GM23338 (cell line): Measurements from ENCODE around the gene PCLO. TPM values are rescaled to one million over a fixed set of nuclear protein-coding genes. Genes with fewer than 3 reads are reported as not detected.

Experiments
- ATAC-seq: fragments of 200-7000 bp; cut with Tn5 transposase; 3 replicates; pipeline ENCODE4 v1.9.1; 2020
- DNase-seq: peaks from one replicate; pipeline ENCODE4 v3.0.0-alpha.2; 2015; ENCODE audit warnings: low spot score
- H2AFZ ChIP-seq: fragments of 200-600 bp; sonication (generic); 2 replicates; pipeline ENCODE4 v1.8.0; 2016; ENCODE audit warnings: antibody characterized with exemption, mild to moderate bottlenecking, moderate library complexity
- H3F3A ChIP-seq: fragments of 200-600 bp; sonication (generic); replicated peaks from 2 replicates; pipeline ENCODE4 v1.8.0; 2017; ENCODE audit warnings: antibody characterized with exemption, mixed run types, low read depth
- H3K27ac ChIP-seq: fragments of 200-600 bp; sonication (generic); 2 replicates; pipeline ENCODE4 v1.6.1; 2016; ENCODE audit warnings: low read depth
- H3K27me3 ChIP-seq: fragments of 200-600 bp; sonication (generic); 2 replicates; pipeline ENCODE4 v1.8.0; 2016; ENCODE audit warnings: mild to moderate bottlenecking, mixed run types, moderate library complexity; ENCODE audit not compliant: insufficient read depth
- H3K36me3 ChIP-seq: fragments of 200-600 bp; sonication (generic); 2 replicates; pipeline ENCODE4 v1.8.0; 2016; ENCODE audit warnings: mild to moderate bottlenecking; ENCODE audit not compliant: insufficient read depth
- H3K4me1 ChIP-seq: fragments of 200-600 bp; sonication (generic); 2 replicates; pipeline ENCODE4 v1.8.0; 2016; ENCODE audit warnings: mild to moderate bottlenecking, moderate library complexity; ENCODE audit not compliant: insufficient read depth
- H3K4me2 ChIP-seq: fragments of 200-600 bp; sonication (generic); 2 replicates; pipeline ENCODE4 v1.7.1; 2017; ENCODE audit warnings: mixed run types
- H3K4me3 ChIP-seq: fragments of 200-600 bp; sonication (generic); 2 replicates; pipeline ENCODE4 v1.6.1; 2016; ENCODE audit warnings: mixed run types
- H3K79me2 ChIP-seq: fragments of 200-600 bp; sonication (generic); replicated peaks from 2 replicates; pipeline ENCODE4 v1.8.0; 2017; ENCODE audit warnings: mild to moderate bottlenecking; ENCODE audit not compliant: insufficient read depth
- H3K9me2 ChIP-seq: fragments of 200-600 bp; sonication (generic); 2 replicates; pipeline ENCODE4 v1.8.0; 2017; ENCODE audit not compliant: insufficient read depth
- H4K20me1 ChIP-seq: fragments of 200-600 bp; sonication (generic); replicated peaks from 2 replicates; pipeline ENCODE4 v1.8.0; 2017; ENCODE audit warnings: mild to moderate bottlenecking; ENCODE audit not compliant: insufficient read depth
- H3K27ac Mint-ChIP-seq: 2 replicates; pipeline ENCODE4 v1.8.0; 2020; ENCODE audit warnings: inconsistent platforms, mild to moderate bottlenecking, moderate library complexity, mixed read lengths
- H3K27me3 Mint-ChIP-seq: 3 replicates; pipeline ENCODE4 v1.8.0; 2022; ENCODE audit warnings: low read depth, mild to moderate bottlenecking, moderate library complexity, mixed read lengths, inconsistent platforms; ENCODE audit not compliant: insufficient read depth, poor library complexity
- H3K36me3 Mint-ChIP-seq: 3 replicates; pipeline ENCODE4 v1.8.0; 2021; ENCODE audit warnings: low read depth, mild to moderate bottlenecking, inconsistent platforms, moderate library complexity, mixed read lengths
- H3K4me1 Mint-ChIP-seq: 3 replicates; pipeline ENCODE4 v1.8.0; 2020; ENCODE audit warnings: mild to moderate bottlenecking, inconsistent platforms, mixed read lengths
- H3K4me3 Mint-ChIP-seq: 3 replicates; pipeline ENCODE4 v1.8.0; 2021; ENCODE audit warnings: moderate library complexity, mild to moderate bottlenecking, inconsistent platforms, mixed read lengths
- H3K9me3 Mint-ChIP-seq: 3 replicates; pipeline ENCODE4 v1.8.0; 2020; ENCODE audit warnings: moderate library complexity, mild to moderate bottlenecking, inconsistent platforms, mixed read lengths
- CREB1 ChIP-seq: fragments of 250-450 bp; sonication (Bioruptor Pico); IDR thresholded peaks from 2 replicates; pipeline ENCODE4 v1.5.0; 2020; ENCODE audit warnings: low read depth, mild to moderate bottlenecking, moderate library complexity
- CTCF ChIP-seq, 2 experiments: fragments of 200-600 bp in 1 of 2; sonication (generic) in 1 of 2; conservative IDR thresholded peaks; 2 replicates each; pipeline versions ENCODE4 v1.5.1 to v1.6.1; 2016 to 2017; ENCODE audit warnings: antibody characterized with exemption in 2 of 2, low read depth in 2 of 2, mild to moderate bottlenecking in 2 of 2, moderate library complexity in 1 of 2
- ETS1 ChIP-seq: IDR thresholded peaks from 2 replicates; pipeline ENCODE4 v1.6.1; 2016; ENCODE audit warnings: antibody characterized with exemption
- EZH2 ChIP-seq: fragments of 200-600 bp; sonication (generic); IDR thresholded peaks from one replicate; pipeline ENCODE4 v1.8.0; 2017; ENCODE audit warnings: antibody characterized with exemption, mild to moderate bottlenecking, low read depth; ENCODE audit not compliant: unreplicated experiment
- EZH2phosphoT487 ChIP-seq: fragments of 200-600 bp; sonication (generic); IDR thresholded peaks from one replicate; pipeline ENCODE4 v1.8.1; 2018; ENCODE audit warnings: antibody characterized with exemption; ENCODE audit not compliant: unreplicated experiment
- JUNB ChIP-seq: IDR thresholded peaks from one replicate; pipeline ENCODE4 v1.6.1; 2016; ENCODE audit warnings: antibody characterized with exemption; ENCODE audit not compliant: unreplicated experiment
- NANOG ChIP-seq: IDR thresholded peaks from 2 replicates; pipeline ENCODE4 v1.6.1; 2016; ENCODE audit warnings: antibody characterized with exemption, borderline replicate concordance
- POLR2AphosphoS5 ChIP-seq: IDR thresholded peaks from 2 replicates; pipeline ENCODE4 v1.6.1; 2016; ENCODE audit warnings: antibody characterized with exemption, low read depth
- STAT1 ChIP-seq: IDR thresholded peaks from one replicate; pipeline ENCODE4 v1.6.1; 2016; ENCODE audit warnings: antibody characterized with exemption; ENCODE audit not compliant: unreplicated experiment
- ZNF114 ChIP-seq: fragments of 250-450 bp; sonication (Bioruptor Pico); IDR thresholded peaks from 2 replicates; pipeline ENCODE4 v1.5.0; 2020; ENCODE audit warnings: mild to moderate bottlenecking, moderate library complexity
- ZNF331 ChIP-seq: fragments of 250-450 bp; sonication (Bioruptor Pico); IDR thresholded peaks from 2 replicates; pipeline ENCODE4 v1.5.0; 2020; ENCODE audit warnings: low read depth, mild to moderate bottlenecking, moderate library complexity
- ZNF462 ChIP-seq: fragments of 250-450 bp; sonication (Bioruptor Pico); IDR thresholded peaks from 2 replicates; pipeline ENCODE4 v1.5.0; 2020; ENCODE audit warnings: mild to moderate bottlenecking, moderate library complexity
- polyA plus RNA-seq: library from polyadenylated mRNA; unstranded; fragments of >200 nt; fragmentation: Nextera tagmentation; extraction: Ambion mirVana; gene quantifications from 2 replicates; pipeline ENCODE4 v1.2.1, GENCODE V29; 2016
- total RNA-seq: library from RNA; depleted of rRNA; stranded (reverse); fragments of >200 nt; shearing (Covaris generic); gene quantifications from 2 replicates; pipeline ENCODE4 v1.2.3, GENCODE V29; 2014

Gene PCLO
- total and polyA plus RNA-seq, 2 experiments from 2014 or later, result 7.4 to 9.1 TPM

- Mint-ChIP-seq H3K27ac (peak overlapping the region; percentile 41; the same call in 1 of the 2 replicates), H3K9me3 (peaks cover 3% of the 10 kb centered on the region; the same call in 1 of the 3 replicates), H3K36me3 (no peaks in the 10 kb centered on the region; the same call in 2 of the 3 replicates), H3K4me3 (no peak overlapping the region), H3K4me1 (peaks cover 17% of the 10 kb centered on the region), H3K27me3 (no peaks in the 10 kb centered on the region)
- no peaks in the 10 kb centered on the region for H3K79me2 ChIP-seq
- no peaks in the 10 kb centered on the region for H3F3A ChIP-seq
- H3K36me3 ChIP-seq, result no peaks in the 10 kb centered on the region
- peak overlapping the region; percentile 2 for H3K4me3 ChIP-seq
- no peaks in the 10 kb centered on the region for H3K27me3 ChIP-seq
- H3K4me1 ChIP-seq, result peaks cover 16% of the 10 kb centered on the region
- H2AFZ ChIP-seq, result no peak overlapping the region
- ATAC-seq, result peak; percentile 96
- H3K9me2 ChIP-seq, result no peaks in the 10 kb centered on the region
- no peak overlapping the region for H3K27ac ChIP-seq
- peak; percentile 42; the same call in 1 of the 2 replicates for TF ChIP-seq NANOG
- no peak for TF ChIP-seq POLR2AphosphoS5
- no peak for TF ChIP-seq ETS1
- TF ChIP-seq JUNB, result peak; percentile 26
- DNase-seq, result peak; percentile 58
- H3K4me2 ChIP-seq, result peak overlapping the region; percentile 17; the same call in 1 of the 2 replicates
- no peaks in the 10 kb centered on the region for H4K20me1 ChIP-seq
Observed at GRCh38 chr7:82839555-82839954, 323.1 kb downstream of the PCLO start.

GRCh38 chr7:82839063-82839462, 323.6 kb downstream of the PCLO start:
- H3K9me2 ChIP-seq, result no peaks in the 10 kb centered on the region
- Mint-ChIP-seq H3K4me1 (peaks cover 17% of the 10 kb centered on the region), H3K4me3 (no peak overlapping the region), H3K36me3 (no peaks in the 10 kb centered on the region; the same call in 2 of the 3 replicates), H3K27ac (peak overlapping the region; percentile 41; the same call in 1 of the 2 replicates), H3K27me3 (no peaks in the 10 kb centered on the region), H3K9me3 (peaks cover 3% of the 10 kb centered on the region; the same call in 1 of the 3 replicates)
- H3K4me2 ChIP-seq, result peak overlapping the region; percentile 17; the same call in 1 of the 2 replicates
- H2AFZ ChIP-seq, result no peak overlapping the region
- DNase-seq (no peak), ATAC-seq (no peak)
- peaks cover 16% of the 10 kb centered on the region for H3K4me1 ChIP-seq
- H3K4me3 ChIP-seq, result peak overlapping the region; percentile 2
- no peaks in the 10 kb centered on the region for H3K27me3 ChIP-seq
- H3K27ac ChIP-seq, result no peak overlapping the region
- no peaks in the 10 kb centered on the region for H3F3A ChIP-seq
- no peaks in the 10 kb centered on the region for H3K79me2 ChIP-seq
- no peaks in the 10 kb centered on the region for H3K36me3 ChIP-seq
- H4K20me1 ChIP-seq, result no peaks in the 10 kb centered on the region
- no peak for TF ChIP-seq JUNB
- TF ChIP-seq ZNF331 (CRISPR knock-in tag), result no peak
- no peak for TF ChIP-seq STAT1
- no peak for TF ChIP-seq EZH2phosphoT487
- no peak for TF ChIP-seq ZNF462 (CRISPR knock-in tag)
- TF ChIP-seq EZH2, result no peak
- no peak for TF ChIP-seq ZNF114 (CRISPR knock-in tag)
- no peak for TF ChIP-seq POLR2AphosphoS5
- TF ChIP-seq CTCF (conservative IDR thresholded peaks at IDR 0.05; ENCODE audit: low read depth in 2 of 2), result no peak
- TF ChIP-seq CREB1 (CRISPR knock-in tag), result no peak
- TF ChIP-seq NANOG, result no peak
